NCI-H2029 (cell line): Measurements from ENCODE around the gene PCED1A.
"Not testable (repeated sequence)": the region's sequence is repeated elsewhere in the genome, so short reads cannot be mapped to it uniquely, and the experiment has no call there.

ENCODE experiments used
- DNase-seq: peaks from one replicate; lab custom pipeline; 2025; lab: John Stamatoyannopoulos, UW

Gene PCED1A

DNA sequence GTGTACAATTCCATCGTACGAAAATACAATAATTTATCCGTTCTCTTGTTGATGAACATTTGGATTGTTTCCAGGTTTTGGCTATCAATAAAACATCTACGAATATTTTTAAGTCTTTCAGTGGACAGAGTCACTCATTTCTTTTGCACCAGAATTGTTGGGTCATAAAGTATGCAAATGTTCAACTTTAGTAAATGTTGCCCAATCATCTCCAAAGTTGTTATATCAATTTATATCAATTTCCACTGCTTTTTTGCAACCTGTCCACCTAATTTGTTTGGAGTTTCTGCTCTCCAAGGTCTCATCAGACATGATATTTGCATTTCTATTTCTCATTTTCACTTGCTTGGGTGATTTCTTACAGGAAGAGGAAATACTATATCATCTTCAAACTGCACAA is 13.8 kb downstream of the PCED1A start:
- DNase-seq = no peak

- DNase-seq = no peak
Measured at GRCh38 chr20:2825761-2826160, 14.7 kb downstream of the PCED1A start.

DNA sequence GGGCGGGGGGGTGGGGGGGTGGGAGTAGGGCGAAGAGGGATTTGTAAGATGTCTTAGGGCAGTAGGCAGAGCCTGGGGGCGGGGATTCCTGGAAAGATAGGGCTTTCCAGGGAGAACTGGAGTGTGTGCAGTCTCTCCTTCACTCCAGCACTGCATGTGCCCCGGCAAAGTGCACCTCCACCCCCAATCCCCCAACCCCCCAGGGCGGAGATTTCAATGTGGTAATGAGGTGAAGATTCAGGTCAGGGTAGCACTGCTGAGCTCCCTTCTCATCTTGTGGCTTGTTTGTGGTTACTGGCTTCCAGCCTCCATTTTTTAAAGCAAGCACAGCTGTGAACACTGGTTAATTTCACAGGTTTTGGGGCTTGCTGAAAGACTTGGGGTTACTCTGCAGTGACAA is 18.4 kb downstream of the PCED1A start:
- DNase-seq = no peak

DNA sequence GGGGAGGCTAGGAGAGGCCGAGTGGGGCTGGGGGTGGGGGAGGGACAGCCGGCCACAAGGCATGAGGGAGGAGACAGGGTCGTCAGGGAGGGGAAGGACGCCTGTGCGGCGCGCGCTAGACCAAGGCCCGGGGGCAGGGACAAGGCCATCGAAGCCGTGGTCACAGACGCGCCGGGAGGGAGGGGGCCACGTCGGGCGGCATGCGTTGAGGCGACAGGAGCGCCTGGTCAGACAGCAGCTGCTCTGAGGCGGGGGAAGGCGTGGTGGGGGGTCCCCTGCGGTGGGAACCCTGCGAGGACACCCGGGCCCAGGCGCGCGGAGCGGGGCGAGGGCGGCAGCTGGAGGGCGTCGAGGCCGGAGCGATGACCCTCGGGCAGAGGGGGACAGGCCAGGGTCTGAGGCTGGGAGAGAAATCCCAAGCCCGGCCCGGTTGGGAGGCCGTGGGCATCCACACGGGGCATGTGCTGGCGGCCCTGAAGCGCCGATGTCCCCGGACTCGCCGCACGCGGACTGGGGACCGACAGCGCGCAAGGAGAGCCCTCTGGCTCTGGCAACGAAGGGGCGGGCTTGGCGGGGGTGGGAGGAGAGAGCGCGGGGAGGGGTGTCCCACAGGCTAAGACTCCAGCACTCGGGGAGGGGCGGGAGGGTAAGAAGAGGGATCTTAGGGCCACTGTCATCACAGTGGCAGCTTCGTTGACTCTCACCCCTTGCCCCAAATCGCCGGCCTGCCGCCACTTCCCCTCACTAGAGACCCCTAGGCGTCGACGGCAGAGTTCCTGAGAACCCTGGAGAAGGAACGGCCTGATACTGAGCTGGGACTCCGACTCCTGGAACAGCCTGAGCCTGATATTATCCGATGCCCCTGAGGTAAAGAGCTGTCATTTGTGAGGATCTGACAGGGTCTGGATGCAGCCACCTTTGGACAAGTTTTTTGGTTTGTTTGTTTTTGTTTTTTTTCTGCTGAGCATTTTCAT is 19.3 kb downstream of the PCED1A start:
- DNase-seq = no peak

- no peak for DNase-seq
Measured at GRCh38 chr20:2820084-2820895, 20.2 kb downstream of the PCED1A start.

- no peak for DNase-seq
Measured at GRCh38 chr20:2817891-2818595, 22.4 kb downstream of the PCED1A start.

DNA sequence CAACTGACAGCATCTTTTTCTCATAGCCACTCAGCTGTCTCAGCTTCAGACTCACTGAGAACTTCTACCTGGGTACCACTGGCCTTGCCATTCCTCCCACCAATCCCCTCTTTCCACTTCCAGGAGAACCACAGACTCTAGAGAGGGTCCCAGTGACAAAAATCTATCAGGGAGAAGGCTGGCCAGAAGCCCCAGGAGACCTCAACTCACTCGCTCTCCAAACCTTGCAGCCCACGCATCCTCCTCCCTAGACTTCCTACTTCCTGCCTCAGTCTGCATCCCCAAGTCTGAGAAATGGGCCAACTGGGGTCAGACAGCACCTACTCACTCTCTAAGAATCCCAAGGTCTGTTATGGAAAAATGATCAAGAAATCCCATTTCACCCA is 23.1 kb downstream of the PCED1A start:
- no peak for DNase-seq

DNA sequence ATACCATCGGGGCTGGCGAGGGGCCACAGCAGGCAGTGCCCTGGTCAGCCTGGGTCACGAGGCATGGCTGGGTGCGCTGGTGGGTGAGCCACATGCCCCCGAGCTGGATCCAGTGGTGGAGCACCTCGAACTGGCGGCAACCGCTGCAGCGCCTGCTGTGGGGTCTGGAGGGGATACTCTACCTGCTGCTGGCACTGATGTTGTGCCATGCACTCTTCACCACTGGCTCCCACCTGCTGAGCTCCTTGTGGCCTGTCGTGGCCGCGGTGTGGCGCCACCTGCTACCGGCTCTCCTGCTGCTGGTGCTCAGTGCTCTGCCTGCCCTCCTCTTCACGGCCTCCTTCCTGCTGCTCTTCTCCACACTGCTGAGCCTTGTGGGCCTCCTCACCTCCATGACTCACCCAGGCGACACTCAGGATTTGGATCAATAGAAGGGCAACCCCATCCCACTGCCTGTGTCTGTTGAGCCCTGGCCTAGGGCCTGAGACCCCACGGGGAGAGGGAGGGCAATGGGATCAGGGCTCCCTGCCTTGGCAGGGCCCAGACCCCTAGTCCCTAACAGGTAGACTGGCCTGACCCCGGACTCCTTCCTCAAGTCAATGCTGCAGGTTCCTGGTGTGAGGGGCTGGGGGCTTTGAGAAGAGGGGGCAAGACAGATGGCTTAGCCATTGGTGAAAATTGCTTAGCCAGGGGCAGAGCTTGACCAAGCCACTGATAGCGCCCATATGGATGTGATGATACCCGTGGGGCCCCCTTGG is 23.7 kb downstream of the PCED1A start:
- DNase-seq = no peak

- DNase-seq = no peak
Measured at GRCh38 chr20:2816030-2816582, 24.3 kb downstream of the PCED1A start, which contains the start of gene TMEM239. Gene TMEM239 (plus strand): TSS chr20:2816364. CDS start chr20:2816555, 191 bp downstream.

GRCh38 chr20:2815242-2815900 is 25.1 kb downstream of the PCED1A start:
- no peak for DNase-seq

DNA sequence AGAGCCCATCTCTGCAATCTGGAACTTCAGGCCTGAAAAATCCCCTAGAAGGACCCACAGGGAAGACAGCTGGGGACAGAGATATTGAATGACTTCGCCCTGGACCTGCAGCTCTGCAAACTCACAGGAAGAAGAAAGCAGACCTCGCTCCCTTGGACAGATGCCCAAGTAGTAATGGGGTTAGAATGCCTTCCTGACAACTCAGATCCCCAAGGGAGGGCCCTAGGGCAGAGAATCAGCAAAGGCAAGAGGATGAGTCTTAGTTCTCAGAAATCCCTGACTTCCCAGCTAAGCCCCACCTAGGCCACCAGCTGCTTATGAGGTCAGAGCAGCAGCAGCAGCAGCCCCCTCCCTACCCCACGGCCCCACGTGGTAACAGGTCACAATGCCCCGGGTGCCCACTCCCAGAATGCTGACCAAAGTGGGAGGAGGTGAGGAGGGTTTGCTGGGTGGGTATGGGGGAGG is 25.8 kb downstream of the PCED1A start, which contains the start of gene C20orf141:
TSS of gene C20orf141 (plus strand) at position 401 of the 465 bp plus-strand sequence. CDS start 198 bp downstream, outside the sequence.
- DNase-seq = no peak

DNA sequence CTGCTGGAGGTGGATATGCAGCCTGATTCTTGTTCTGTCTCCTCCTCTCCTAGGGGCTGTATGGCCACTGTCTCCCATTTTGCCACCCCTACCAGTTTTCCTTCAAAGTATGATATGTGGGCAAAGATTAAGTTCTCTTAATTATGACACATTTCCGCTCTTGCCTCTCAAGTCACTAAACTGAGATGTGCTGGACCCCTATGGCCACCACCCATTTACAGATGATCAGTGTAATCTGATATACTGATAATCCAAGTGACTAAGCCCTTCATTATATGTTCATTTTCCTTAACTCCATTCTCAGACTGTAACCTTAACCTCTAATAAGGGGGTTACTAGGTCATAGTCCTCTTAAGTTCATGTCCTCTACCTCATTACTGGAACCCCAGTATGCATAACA is 26.4 kb downstream of the PCED1A start:
- no peak for DNase-seq

DNA sequence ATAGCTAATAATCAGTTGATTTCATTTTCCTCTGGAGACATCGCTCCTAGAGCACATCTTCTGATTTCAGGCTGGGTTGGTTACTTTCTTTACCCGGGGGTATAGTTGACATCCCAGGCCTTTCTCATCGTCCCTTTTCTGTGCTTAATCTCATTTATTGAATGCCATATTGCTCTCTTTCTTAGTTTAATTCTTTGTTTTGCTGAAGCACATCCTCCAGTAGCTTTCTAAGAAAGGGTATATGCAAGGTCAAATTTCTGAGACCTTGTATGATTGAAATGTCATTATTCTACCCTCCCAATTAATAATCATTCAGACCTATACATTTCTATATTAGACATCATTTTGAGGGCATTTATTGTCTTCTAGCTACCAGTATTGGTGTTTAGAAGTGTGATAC is 28.3 kb downstream of the PCED1A start:
- DNase-seq = no peak

GRCh38 chr20:2809690-2810089 is 30.8 kb downstream of the PCED1A start:
- DNase-seq = no peak

GRCh38 chr20:2807929-2808328 is 32.5 kb downstream of the PCED1A start:
- not testable (repeated sequence) for DNase-seq

- DNase-seq = no peak
Measured at GRCh38 chr20:2807019-2807418, 33.4 kb downstream of the PCED1A start.

GRCh38 chr20:2806351-2806701 is 34.1 kb downstream of the PCED1A start:
- no peak for DNase-seq

DNA sequence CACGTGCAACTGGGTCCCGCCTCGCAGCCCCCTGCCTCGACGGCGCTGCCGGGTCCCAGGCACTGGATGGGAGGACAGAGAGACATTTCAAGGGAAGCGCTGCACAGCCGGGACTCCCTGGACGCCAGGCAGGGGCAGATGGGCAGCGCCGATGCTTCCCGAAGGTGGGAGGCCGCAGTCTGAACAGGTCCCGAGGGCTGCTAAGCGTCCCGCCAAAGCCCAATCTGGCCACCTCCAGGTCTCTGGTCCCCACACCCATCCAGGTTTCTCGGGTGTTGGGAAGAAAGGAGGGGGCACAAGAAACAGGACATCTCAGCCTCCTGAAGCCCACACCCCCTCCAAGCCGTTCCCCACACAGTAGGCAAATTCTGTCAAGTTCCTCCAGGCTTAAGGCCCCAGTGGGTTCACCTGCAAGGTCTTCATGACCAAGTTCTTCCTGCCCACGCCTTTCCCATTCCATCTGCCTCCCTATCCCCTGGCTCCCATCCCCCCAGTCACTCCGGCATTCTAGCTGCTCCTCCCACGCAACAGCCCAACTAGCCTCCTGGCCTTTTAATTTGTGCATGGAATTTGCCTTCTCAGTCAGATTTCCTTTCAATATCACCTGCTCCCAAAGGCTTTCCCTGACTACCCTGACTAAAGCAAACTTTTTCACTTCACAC is 34.6 kb downstream of the PCED1A start:
- DNase-seq = no peak

DNA sequence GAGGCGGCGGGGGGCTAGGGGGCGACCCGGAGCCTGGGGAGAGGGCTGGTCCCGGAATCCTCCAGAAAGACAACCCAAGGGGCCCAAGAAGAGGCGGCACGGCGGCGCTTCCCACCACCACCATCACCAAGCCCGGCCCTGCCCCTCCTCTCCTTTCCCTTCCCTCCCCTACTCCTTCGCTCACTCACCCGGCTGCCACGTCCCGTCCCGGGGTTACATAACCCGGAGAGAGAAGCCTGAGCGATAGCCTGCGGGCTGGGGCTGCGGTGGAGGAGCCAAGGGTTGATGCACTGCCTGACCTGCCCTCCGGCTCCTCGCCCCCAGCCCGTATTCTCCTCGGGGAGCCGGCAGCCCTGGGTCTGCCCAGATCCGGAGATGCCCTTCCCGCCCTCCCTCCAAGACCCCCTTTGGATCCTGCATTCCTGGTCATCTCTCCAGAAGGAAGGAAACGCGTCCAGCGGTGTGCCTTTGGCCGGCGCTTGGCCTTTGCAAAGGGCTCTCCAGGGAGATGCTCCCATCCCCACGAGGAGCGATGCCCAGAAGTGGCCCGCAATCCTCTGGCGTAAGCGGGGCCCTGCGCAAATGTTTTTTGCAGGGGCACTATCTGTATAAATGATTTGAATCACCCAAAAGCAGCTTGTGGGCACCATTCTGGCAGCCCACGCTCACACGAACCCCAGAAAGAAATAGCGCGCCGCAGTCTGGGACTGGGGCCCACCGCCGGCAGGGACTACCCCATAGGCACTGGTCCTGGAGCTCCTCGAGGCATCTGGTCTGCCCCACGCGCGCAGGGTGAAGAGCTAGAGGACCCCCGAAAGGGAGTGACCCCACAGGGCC is 35.4 kb downstream of the PCED1A start:
- no peak for DNase-seq
